Neural progenitor cell (in vitro differentiated cells): Measurements from ENCODE around the gene COL25A1.

ENCODE experiments used
- CTCF ChIP-seq: fragments of 200-600 bp; sonication (generic); IDR thresholded peaks from 2 replicates; pipeline ENCODE4 v1.5.1; 2017; ENCODE audit warnings: antibody characterized with exemption, mild to moderate bottlenecking
- EZH2 ChIP-seq: fragments of 200-600 bp; sonication (generic); IDR thresholded peaks from 2 replicates; pipeline ENCODE4 v1.6.1; 2017; ENCODE audit warnings: antibody characterized with exemption, mild to moderate bottlenecking, moderate library complexity
- EZH2phosphoT487 ChIP-seq: fragments of 200-600 bp; sonication (generic); IDR thresholded peaks from 2 replicates; pipeline ENCODE4 v1.6.1; 2017; ENCODE audit warnings: antibody characterized with exemption

DNA sequence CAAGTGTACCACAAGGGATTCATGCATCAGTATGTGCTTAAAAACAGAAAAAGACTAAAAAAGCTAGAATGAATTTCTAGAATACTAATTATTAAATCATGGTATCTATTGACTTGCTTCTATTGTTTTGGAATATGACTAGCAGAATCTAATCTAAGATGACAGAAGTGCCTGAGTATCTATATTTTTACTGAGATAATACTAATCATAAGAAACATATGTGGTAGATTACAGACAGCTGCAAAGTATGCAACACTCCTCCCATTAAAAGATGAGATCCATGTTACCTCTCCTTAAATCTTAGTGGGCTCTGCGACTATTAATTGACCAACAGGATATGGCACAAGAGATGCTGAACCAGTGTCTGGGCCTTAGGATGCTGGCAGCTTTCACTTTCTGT is 89.4 kb downstream of the COL25A1 start:
- no peak for TF ChIP-seq EZH2
- TF ChIP-seq CTCF, result no peak
- no peak for TF ChIP-seq EZH2phosphoT487
